Measurements from ENCODE around the gene PADI1. TPM values are rescaled to one million over a fixed set of nuclear protein-coding genes. Genes with fewer than 3 reads are reported as not detected.

The PADI1 gene
- total RNA-seq, 1 experiment from 2014 or later: not detected

DNA sequence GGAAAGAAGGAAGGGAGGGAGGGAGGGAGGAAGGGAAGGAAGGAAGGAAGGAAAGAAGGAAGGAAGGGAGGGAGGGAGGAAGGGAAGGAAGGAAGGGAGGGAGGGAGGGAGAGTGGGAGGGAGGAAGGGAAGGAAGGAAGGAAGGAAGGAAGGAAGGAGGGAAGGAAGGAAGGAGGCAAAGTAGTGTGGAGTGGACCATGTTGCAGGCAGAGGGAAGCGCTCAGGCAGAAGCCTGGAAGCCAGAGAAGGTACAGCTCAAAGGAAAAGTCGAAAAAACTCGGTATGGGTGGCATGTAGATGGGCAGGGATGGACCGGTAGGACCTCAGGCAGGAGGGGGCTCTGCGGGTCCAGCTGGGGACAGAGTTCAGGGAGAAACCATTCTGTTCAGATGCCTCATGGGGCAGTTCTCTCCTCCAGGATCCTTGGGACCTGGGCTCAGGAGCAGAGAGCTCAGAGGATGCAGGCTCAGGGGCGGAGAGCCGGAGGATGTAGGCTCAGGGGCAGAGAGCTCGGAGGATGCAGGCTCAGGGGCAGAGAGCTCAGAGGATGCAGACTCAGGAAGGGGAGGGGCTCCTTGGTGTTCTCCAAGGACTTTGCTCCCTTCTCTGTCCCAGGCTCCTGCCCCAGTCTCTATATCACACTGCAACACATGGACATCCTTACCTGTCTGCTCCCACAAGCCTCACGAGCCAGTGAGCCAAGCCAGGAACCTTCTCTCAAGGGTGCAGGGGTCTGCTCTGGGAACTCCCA is 30.4 kb downstream of the PADI1 start:
- H3K27me3 ChIP-seq (replicated peaks; ENCODE audit: control insufficient read depth, insufficient read depth, low read length): no peaks in the 10 kb centered on the region
- H3K36me3 ChIP-seq (ENCODE audit: control insufficient read depth, insufficient read depth, low read length): no peaks in the 10 kb centered on the region
- peaks cover 22% of the 10 kb centered on the region for H3K4me1 ChIP-seq
- no peaks in the 10 kb centered on the region for H3K9me3 ChIP-seq
- DNase-seq: peak; percentile 21 to 52
- Mint-ChIP-seq H3K9me3 (ENCODE audit: unreplicated experiment) (no peaks in the 10 kb centered on the region), H3K4me3 (ENCODE audit: unreplicated experiment) (no peak overlapping the region), H3K4me1 (ENCODE audit: low read depth, unreplicated experiment) (no peaks in the 10 kb centered on the region), H3K27ac (ENCODE audit: unreplicated experiment) (no peak overlapping the region), H3K27me3 (ENCODE audit: insufficient read depth, unreplicated experiment) (no peaks in the 10 kb centered on the region), H3K36me3 (ENCODE audit: insufficient read depth, unreplicated experiment) (no peaks in the 10 kb centered on the region)
- no TSS peak for BruUV-seq (replicated peaks)
- ChIA-PET POLR2A (no interaction called here), CTCF (interaction anchor here (0.6 to 1.2 kb wide), 3 partner anchors 108 to 528 kb away, joined by 3 to 8 read pairs (median 5); no protein-coding TSS in a partner anchor)
- TF ChIP-seq, protein P1, sequence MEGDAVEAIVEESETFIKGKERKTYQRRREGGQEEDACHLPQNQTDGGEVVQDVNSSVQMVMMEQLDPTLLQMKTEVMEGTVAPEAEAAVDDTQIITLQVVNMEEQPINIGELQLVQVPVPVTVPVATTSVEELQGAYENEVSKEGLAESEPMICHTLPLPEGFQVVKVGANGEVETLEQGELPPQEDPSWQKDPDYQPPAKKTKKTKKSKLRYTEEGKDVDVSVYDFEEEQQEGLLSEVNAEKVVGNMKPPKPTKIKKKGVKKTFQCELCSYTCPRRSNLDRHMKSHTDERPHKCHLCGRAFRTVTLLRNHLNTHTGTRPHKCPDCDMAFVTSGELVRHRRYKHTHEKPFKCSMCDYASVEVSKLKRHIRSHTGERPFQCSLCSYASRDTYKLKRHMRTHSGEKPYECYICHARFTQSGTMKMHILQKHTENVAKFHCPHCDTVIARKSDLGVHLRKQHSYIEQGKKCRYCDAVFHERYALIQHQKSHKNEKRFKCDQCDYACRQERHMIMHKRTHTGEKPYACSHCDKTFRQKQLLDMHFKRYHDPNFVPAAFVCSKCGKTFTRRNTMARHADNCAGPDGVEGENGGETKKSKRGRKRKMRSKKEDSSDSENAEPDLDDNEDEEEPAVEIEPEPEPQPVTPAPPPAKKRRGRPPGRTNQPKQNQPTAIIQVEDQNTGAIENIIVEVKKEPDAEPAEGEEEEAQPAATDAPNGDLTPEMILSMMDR (IDR thresholded peaks at IDR 0.05; ENCODE audit: insufficient read depth in 1 of 2, low read depth in 1 of 2, low read length in 1 of 2, severe bottlenecking in 1 of 2, unreplicated experiment in 1 of 2): no peak
- no peak overlapping the region for H3K4me3 ChIP-seq (ENCODE audit: low read depth, low read length)
- intact Hi-C loops (cut with micrococcal nuclease; ENCODE audit: unreplicated experiment): no loop called here

DNA sequence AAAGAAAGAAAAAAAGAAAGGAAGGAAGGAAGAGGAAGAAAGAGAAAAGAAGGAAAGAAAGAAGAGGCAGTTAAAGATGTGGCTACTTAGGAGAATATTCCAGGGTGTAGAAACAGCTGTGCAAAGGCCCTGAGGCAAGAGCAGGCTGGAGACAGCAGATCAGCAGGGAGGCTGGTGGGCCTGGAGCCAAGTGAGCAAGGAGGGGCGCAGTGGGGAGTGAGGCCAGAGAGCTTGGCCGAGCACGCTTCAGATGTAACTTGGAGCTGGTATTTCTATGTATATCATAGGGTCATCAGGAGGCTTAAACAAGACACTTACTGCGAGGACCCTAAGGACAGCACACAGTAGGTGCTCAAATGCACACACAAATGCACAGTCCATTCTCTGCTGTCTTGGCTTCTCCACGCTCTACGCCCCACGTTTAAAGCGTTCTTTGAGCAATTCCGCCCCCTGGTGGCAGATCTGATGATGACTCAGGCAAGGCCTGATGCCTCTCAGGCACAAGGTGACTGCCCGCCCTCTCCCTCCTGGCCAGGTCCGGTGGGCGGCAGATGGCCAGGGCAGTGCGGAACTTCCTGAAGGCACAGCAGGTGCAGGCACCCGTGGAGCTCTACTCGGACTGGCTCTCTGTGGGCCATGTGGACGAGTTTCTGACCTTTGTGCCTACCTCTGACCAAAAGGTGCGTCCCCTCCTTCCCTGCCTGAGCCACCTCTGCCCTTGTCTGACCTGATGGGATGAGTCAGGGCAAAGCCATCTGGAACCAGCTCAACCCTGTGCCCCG is 32.0 kb downstream of the PADI1 start:
- CTCF ChIA-PET: interaction anchor here (0.7 to 1.7 kb wide), 3 partner anchors 108 to 112 kb away, joined by 3 to 6 read pairs (median 3); no protein-coding TSS in a partner anchor
- intact Hi-C loops (cut with micrococcal nuclease; ENCODE audit: unreplicated experiment): loop anchor here (1.0 kb wide), 2 partner anchors 111 to 178 kb away; no protein-coding TSS in a partner anchor
- TF ChIP-seq, protein P1 (IDR thresholded peaks at IDR 0.05; ENCODE audit: insufficient read depth in 1 of 2, low read depth in 1 of 2, low read length in 1 of 2, severe bottlenecking in 1 of 2, unreplicated experiment in 1 of 2): peak; percentile 77 to 79
- Histone ChIP-seq H3K9me3 (no peaks in the 10 kb centered on the region), H3K36me3 (ENCODE audit: control insufficient read depth, insufficient read depth, low read length) (no peaks in the 10 kb centered on the region), H3K4me3 (ENCODE audit: low read depth, low read length) (no peak overlapping the region), H3K27me3 (replicated peaks; ENCODE audit: control insufficient read depth, insufficient read depth, low read length) (no peaks in the 10 kb centered on the region), H3K4me1 (peaks cover 22% of the 10 kb centered on the region)
- Mint-ChIP-seq H3K27ac (ENCODE audit: unreplicated experiment) (no peak overlapping the region), H3K36me3 (ENCODE audit: insufficient read depth, unreplicated experiment) (no peaks in the 10 kb centered on the region), H3K9me3 (ENCODE audit: unreplicated experiment) (no peaks in the 10 kb centered on the region), H3K27me3 (ENCODE audit: insufficient read depth, unreplicated experiment) (no peaks in the 10 kb centered on the region), H3K4me1 (ENCODE audit: low read depth, unreplicated experiment) (no peaks in the 10 kb centered on the region), H3K4me3 (ENCODE audit: unreplicated experiment) (no peak overlapping the region)
- POLR2A ChIA-PET: interaction anchor here (0.6 kb wide), 1 partner anchor 74 kb away, joined by 8 read pairs; no protein-coding TSS in a partner anchor
- no TSS peak for BruUV-seq (replicated peaks)
- peak; percentile 83 to 90 for DNase-seq

DNA sequence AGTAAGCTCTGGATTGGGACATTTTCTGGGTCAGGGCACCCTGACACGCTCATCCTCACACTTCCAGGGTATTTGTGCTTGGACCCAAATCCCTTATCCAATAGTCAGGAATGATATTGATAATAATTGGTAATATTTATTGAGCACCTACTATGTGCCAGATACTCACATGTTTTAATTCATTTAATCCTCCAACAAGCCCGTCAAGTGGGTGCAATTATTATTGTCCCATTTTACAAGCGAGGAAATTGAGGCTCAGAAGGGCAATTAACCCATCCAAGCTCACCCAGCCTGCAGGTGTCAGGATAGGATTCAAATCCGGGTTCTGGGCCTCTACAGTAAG is 32.6 kb downstream of the PADI1 start:
- H3K9me3 ChIP-seq: no peaks in the 10 kb centered on the region
- no peaks in the 10 kb centered on the region for H3K27me3 ChIP-seq (replicated peaks; ENCODE audit: control insufficient read depth, insufficient read depth, low read length)
- H3K9me3 Mint-ChIP-seq (ENCODE audit: unreplicated experiment): no peaks in the 10 kb centered on the region
- intact Hi-C loops (cut with micrococcal nuclease; ENCODE audit: unreplicated experiment): loop anchor here (1.0 kb wide), 2 partner anchors 111 to 178 kb away; no protein-coding TSS in a partner anchor
- H3K4me1 ChIP-seq: peaks cover 21% of the 10 kb centered on the region
- no peaks in the 10 kb centered on the region for H3K4me1 Mint-ChIP-seq (ENCODE audit: low read depth, unreplicated experiment)
- ChIA-PET POLR2A (interaction anchor here (0.6 kb wide), 1 partner anchor 74 kb away, joined by 8 read pairs; no protein-coding TSS in a partner anchor), CTCF (interaction anchor here (1.7 kb wide), 1 partner anchor 113 kb away, joined by 6 read pairs; no protein-coding TSS in a partner anchor)
- no peak overlapping the region for H3K4me3 ChIP-seq (ENCODE audit: low read depth, low read length)
- no peak overlapping the region for H3K27ac Mint-ChIP-seq (ENCODE audit: unreplicated experiment)
- TF ChIP-seq, protein P1 (IDR thresholded peaks at IDR 0.05; ENCODE audit: insufficient read depth in 1 of 2, low read depth in 1 of 2, low read length in 1 of 2, severe bottlenecking in 1 of 2, unreplicated experiment in 1 of 2): no peak
- H3K4me3 Mint-ChIP-seq (ENCODE audit: unreplicated experiment): no peak overlapping the region
- no peaks in the 10 kb centered on the region for H3K36me3 ChIP-seq (ENCODE audit: control insufficient read depth, insufficient read depth, low read length)
- BruUV-seq (replicated peaks): no TSS peak
- H3K36me3 Mint-ChIP-seq (ENCODE audit: insufficient read depth, unreplicated experiment): no peaks in the 10 kb centered on the region
- DNase-seq: no peak
- H3K27me3 Mint-ChIP-seq (ENCODE audit: insufficient read depth, unreplicated experiment): no peaks in the 10 kb centered on the region
